ENCODE data around the gene TLNRD1.

The TLNRD1 gene

DNA sequence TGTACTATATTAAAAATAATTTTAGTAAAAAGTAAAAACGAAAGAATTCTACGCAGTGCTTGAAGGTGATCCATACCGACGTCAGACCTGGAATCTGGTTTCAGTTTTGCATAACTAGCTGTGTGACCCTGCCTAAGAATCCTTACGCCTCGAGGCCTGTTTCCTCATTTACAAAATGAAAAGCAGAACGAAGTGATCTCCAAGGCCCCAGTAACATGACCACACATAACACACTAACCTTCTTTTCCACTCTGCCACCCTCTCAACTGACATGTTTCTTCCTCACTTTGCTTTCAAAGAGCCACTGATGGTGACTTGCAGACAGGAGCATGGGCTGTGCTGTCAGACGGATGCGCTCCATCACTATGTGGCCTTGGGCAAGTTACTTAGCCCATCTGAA, 15.9 kb upstream of the TLNRD1 start:
- Histone ChIP-seq H3K4me1 (ENCODE audit: insufficient read depth, low read length, severe bottlenecking) (peaks cover 49% of the 10 kb centered on the region), H3K27ac (ENCODE audit: low read depth, low read length, poor library complexity, severe bottlenecking) (peak overlapping the region; percentile 50), H3K9me3 (ENCODE audit: low read length) (no peaks in the 10 kb centered on the region), H3K36me3 (ENCODE audit: insufficient read depth, low read length) (peaks cover 29% of the 10 kb centered on the region), H3K79me2 (ENCODE audit: insufficient read depth, low read length) (peaks cover 57% of the 10 kb centered on the region), H3K9ac (ENCODE audit: low read length) (peak overlapping the region; percentile 4; the same call in 1 of the 2 replicates), H4K20me1 (ENCODE audit: insufficient read depth, low read length) (no peaks in the 10 kb centered on the region), H3K4me2 (ENCODE audit: low read length) (peak overlapping the region; percentile 14; the same call in 1 of the 2 replicates), H3F3A (ENCODE audit: insufficient read depth, low read length) (no peaks in the 10 kb centered on the region), H3K27me3 (ENCODE audit: insufficient read depth, low read length) (no peaks in the 10 kb centered on the region), H3K4me3 (ENCODE audit: low read depth, low read length, poor library complexity, severe bottlenecking) (no peak overlapping the region), H3K9me2 (ENCODE audit: low read depth, low read length) (no peaks in the 10 kb centered on the region), H2AFZ (ENCODE audit: low read length) (no peak overlapping the region)
- TF ChIP-seq, protein P1, sequence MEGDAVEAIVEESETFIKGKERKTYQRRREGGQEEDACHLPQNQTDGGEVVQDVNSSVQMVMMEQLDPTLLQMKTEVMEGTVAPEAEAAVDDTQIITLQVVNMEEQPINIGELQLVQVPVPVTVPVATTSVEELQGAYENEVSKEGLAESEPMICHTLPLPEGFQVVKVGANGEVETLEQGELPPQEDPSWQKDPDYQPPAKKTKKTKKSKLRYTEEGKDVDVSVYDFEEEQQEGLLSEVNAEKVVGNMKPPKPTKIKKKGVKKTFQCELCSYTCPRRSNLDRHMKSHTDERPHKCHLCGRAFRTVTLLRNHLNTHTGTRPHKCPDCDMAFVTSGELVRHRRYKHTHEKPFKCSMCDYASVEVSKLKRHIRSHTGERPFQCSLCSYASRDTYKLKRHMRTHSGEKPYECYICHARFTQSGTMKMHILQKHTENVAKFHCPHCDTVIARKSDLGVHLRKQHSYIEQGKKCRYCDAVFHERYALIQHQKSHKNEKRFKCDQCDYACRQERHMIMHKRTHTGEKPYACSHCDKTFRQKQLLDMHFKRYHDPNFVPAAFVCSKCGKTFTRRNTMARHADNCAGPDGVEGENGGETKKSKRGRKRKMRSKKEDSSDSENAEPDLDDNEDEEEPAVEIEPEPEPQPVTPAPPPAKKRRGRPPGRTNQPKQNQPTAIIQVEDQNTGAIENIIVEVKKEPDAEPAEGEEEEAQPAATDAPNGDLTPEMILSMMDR (IDR thresholded peaks at IDR 0.05; ENCODE audit: low read length): no peak
- TF ChIP-seq EZH2 (IDR thresholded peaks at IDR 0.05; ENCODE audit: borderline replicate concordance, low read length): no peak

DNA sequence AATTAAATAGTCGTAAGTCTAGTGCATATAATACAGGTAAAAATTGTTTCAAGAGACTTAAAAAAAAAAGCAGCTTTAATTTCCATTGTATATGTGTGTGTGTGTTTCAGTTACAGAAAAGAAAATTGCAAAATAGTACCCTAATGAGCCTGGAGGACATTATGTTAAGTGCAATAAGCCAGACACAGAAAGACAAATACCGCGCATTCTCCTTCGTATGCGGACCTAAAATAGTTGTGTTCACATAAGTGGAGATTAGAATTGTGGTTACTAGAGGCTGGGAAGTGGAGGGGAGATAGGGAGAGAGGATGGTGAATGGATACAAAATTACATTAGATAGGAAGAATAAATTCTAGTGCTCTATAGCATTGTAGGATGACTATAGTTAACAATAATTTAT, 14.7 kb upstream of the TLNRD1 start:
- peaks cover 57% of the 10 kb centered on the region for H3K79me2 ChIP-seq (ENCODE audit: insufficient read depth, low read length)
- no peak overlapping the region for H3K9ac ChIP-seq (ENCODE audit: low read length)
- peaks cover 19% of the 10 kb centered on the region; the same call in 1 of the 2 replicates for H3K36me3 ChIP-seq (ENCODE audit: insufficient read depth, low read length)
- no peaks in the 10 kb centered on the region for H4K20me1 ChIP-seq (ENCODE audit: insufficient read depth, low read length)
- peaks cover 57% of the 10 kb centered on the region for H3K4me1 ChIP-seq (ENCODE audit: insufficient read depth, low read length, severe bottlenecking)
- no peak overlapping the region for H3K4me3 ChIP-seq (ENCODE audit: low read depth, low read length, poor library complexity, severe bottlenecking)
- TF ChIP-seq, protein P1 (IDR thresholded peaks at IDR 0.05; ENCODE audit: low read length): no peak
- no peak for TF ChIP-seq EZH2 (IDR thresholded peaks at IDR 0.05; ENCODE audit: borderline replicate concordance, low read length)
- H3F3A ChIP-seq (ENCODE audit: insufficient read depth, low read length): no peaks in the 10 kb centered on the region
- H3K9me2 ChIP-seq (ENCODE audit: low read depth, low read length): no peaks in the 10 kb centered on the region
- no peaks in the 10 kb centered on the region for H3K9me3 ChIP-seq (ENCODE audit: low read length)
- H3K27ac ChIP-seq (ENCODE audit: low read depth, low read length, poor library complexity, severe bottlenecking): no peak overlapping the region
- no peaks in the 10 kb centered on the region for H3K27me3 ChIP-seq (ENCODE audit: insufficient read depth, low read length)
- H2AFZ ChIP-seq (ENCODE audit: low read length): no peak overlapping the region
- no peak overlapping the region; the same call in 1 of the 2 replicates for H3K4me2 ChIP-seq (ENCODE audit: low read length)

DNA sequence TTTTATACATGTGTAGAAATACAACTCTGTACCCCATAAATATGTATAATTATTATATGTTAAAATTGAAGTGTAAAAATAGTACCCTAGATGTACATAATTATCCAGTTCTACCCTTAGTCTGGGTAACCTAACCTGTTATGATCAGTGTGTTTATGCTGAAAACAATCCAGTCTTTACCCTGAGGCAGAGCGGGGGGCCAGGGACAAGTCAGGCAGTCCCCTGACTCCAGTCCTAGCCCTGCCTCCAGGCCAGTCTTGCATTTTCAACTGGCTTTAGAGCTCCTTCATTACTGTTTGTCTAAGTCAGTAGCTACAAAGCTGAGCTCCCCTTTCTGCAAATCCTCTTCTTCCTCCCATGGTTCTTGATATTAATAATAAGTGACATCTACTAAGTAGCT, 14.2 kb upstream of the TLNRD1 start:
- H3K9me3 ChIP-seq (ENCODE audit: low read length): no peaks in the 10 kb centered on the region
- H3K4me3 ChIP-seq (ENCODE audit: low read depth, low read length, poor library complexity, severe bottlenecking): no peak overlapping the region
- H3K9me2 ChIP-seq (ENCODE audit: low read depth, low read length): no peaks in the 10 kb centered on the region
- no peaks in the 10 kb centered on the region for H3K27me3 ChIP-seq (ENCODE audit: insufficient read depth, low read length)
- H3K79me2 ChIP-seq (ENCODE audit: insufficient read depth, low read length): peaks cover 57% of the 10 kb centered on the region
- H3F3A ChIP-seq (ENCODE audit: insufficient read depth, low read length): no peaks in the 10 kb centered on the region
- H3K9ac ChIP-seq (ENCODE audit: low read length): no peak overlapping the region
- no peak overlapping the region for H2AFZ ChIP-seq (ENCODE audit: low read length)
- TF ChIP-seq, protein P1 (IDR thresholded peaks at IDR 0.05; ENCODE audit: low read length): no peak
- TF ChIP-seq EZH2 (IDR thresholded peaks at IDR 0.05; ENCODE audit: borderline replicate concordance, low read length): no peak
- H3K4me1 ChIP-seq (ENCODE audit: insufficient read depth, low read length, severe bottlenecking): peaks cover 62% of the 10 kb centered on the region
- peaks cover 19% of the 10 kb centered on the region; the same call in 1 of the 2 replicates for H3K36me3 ChIP-seq (ENCODE audit: insufficient read depth, low read length)
- peak overlapping the region; percentile 25; the same call in 1 of the 2 replicates for H3K4me2 ChIP-seq (ENCODE audit: low read length)
- no peaks in the 10 kb centered on the region for H4K20me1 ChIP-seq (ENCODE audit: insufficient read depth, low read length)
- H3K27ac ChIP-seq (ENCODE audit: low read depth, low read length, poor library complexity, severe bottlenecking): no peak overlapping the region

Data from OCI-LY1 (cell line).